Measurements from ENCODE around the gene C12orf57.
"Not testable (repeated sequence)": the region's sequence is repeated elsewhere in the genome, so short reads cannot be mapped to it uniquely, and the experiment has no call there.

The C12orf57 gene, protein sequence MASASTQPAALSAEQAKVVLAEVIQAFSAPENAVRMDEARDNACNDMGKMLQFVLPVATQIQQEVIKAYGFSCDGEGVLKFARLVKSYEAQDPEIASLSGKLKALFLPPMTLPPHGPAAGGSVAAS

DNA sequence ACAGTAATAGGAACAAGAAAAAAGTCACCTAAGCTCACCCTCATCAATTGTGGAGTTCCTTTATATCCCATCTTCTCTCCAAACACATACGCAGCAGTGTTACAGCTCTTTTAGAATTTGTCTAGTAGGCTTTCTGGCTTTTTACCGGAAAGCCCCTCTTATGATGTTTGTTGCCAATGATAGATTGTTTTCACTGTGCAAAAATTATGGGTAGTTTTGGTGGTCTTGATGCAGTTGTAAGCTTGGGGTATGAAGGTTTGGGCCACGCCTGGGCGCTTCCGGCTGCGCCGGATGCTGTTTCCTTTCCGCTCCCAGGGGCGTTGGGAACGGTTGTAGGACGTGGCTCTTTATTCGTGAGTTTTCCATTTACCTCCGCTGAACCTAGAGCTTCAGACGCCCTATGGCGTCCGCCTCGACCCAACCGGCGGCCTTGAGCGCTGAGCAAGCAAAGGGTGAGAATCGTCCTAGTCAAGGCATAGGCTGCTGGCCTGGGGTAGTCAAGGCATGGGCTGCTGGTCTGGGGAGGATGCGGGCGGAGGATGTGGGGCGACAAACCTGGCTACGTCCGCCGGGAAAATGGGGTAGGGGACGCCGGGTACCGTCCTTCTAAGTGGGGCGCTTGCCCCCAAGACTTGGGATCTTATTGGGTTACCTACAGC, at the start of gene C12orf57, which contains the start of gene RNU7-1:
Gene C12orf57 (plus strand): TSS at position 301 of the 659 bp plus-strand sequence. CDS start 100 bp downstream, at position 401.
Gene RNU7-1 (plus strand): TSS at position 95 of the 659 bp plus-strand sequence.
- Mint-ChIP-seq H3K27ac (peak within 1 kb of the TSS; percentile 96), H3K27me3 (no peaks in the 10 kb centered on the region), H3K4me1 (peaks cover 65% of the 10 kb centered on the region), H3K4me3 (peak within 1 kb of the TSS; percentile 84), H3K9me3 (no peaks in the 10 kb centered on the region), H3K36me3 (peaks cover 12% of the 10 kb centered on the region)
- CTCF ChIA-PET: interaction anchor here (0.7 to 16.3 kb wide), 18 partner anchors 9 to 168 kb away, joined by 3 to 491 read pairs (median 5); partner anchors contain the start of genes ATN1, C1R, LPCAT3 and SPSB2
- DNase-seq: peak; percentile 87

DNA sequence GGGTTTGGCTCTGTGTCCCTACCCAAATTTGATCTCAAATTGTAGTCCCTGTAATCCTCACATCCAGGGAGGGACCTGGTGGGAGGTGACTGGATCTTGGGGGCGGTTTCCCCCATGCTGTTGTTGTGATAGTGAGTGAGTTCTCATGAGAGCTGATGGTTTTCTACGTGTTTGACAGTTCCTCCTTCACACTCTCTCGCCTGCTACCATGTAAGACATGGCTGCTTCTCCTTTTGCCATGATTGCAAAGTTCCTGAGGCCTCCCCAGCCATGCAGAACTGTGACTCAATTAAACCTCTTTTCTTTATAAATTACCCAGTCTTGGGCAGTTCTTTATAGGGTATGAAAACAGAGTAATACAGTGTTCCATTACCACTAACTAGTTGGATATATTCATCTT, 49.5 kb upstream of the C12orf57 start:
- H3K4me3 Mint-ChIP-seq: no peak overlapping the region
- H3K36me3 Mint-ChIP-seq: peaks cover 4% of the 10 kb centered on the region
- H3K4me1 Mint-ChIP-seq: peaks cover 27% of the 10 kb centered on the region
- no peaks in the 10 kb centered on the region for H3K9me3 Mint-ChIP-seq
- CTCF ChIA-PET: interaction anchor here (0.7 kb wide), 1 partner anchor 25 kb away, joined by 3 read pairs; no protein-coding TSS in a partner anchor
- H3K27ac Mint-ChIP-seq: no peak overlapping the region
- peaks cover 4% of the 10 kb centered on the region for H3K27me3 Mint-ChIP-seq
- no peak for DNase-seq

DNA sequence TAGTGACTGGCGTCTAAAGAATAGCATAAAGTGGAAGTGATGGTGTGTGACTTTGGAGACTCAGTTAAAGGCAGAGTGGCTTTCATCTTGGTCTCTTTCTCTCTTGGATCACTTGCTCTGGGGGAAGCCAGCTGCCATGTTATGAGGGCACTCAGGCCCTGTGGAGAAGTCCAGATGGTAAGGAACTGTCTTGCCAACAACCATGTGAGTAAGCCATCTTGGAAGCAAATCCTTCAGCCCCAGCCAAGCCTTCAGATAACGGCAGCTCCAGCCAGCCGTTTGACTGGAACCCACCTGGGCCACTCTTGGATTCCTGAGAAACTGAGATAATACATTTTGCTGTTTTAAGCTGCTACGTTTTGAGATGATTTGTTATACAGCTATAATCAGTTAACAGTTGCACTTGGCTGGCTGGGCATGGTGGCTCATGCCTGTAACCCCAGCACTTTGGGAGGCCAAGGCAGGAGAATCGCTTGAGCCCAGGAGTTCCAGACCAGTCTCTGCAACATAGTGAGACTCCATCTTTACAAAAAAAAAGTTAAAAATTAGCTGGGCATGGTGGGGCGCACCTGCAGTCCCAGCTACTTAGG, 46.9 kb upstream of the C12orf57 start:
- H3K27ac Mint-ChIP-seq: no peak overlapping the region
- H3K36me3 Mint-ChIP-seq: peaks cover 2% of the 10 kb centered on the region
- CTCF ChIA-PET: interaction anchor here (1.1 kb wide), 1 partner anchor 25 kb away, joined by 4 read pairs; no protein-coding TSS in a partner anchor
- H3K4me1 Mint-ChIP-seq: peaks cover 10% of the 10 kb centered on the region
- no peak overlapping the region for H3K4me3 Mint-ChIP-seq
- peaks cover 5% of the 10 kb centered on the region for H3K27me3 Mint-ChIP-seq
- no peaks in the 10 kb centered on the region for H3K9me3 Mint-ChIP-seq
- DNase-seq: no peak

DNA sequence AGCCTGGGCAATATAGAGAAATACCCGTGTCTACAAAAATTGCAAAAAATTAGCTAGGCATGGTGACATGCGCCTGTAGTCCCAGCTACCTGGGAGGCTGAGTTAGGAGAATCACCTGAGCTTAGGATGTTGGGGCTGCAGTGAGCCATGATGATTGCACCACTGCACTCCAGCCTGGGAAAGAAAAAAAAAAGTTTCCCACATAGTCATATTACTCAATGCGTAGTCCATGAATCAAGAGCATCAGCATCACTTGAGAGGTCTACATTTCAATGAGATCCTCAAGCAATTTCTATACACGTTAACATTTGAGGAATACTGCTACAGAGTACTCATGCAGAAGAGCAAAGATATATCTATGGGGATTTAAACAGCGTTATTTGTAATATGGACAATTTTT, 44.4 kb upstream of the C12orf57 start:
- Mint-ChIP-seq H3K4me3 (no peak overlapping the region), H3K9me3 (no peaks in the 10 kb centered on the region), H3K27me3 (peaks cover 5% of the 10 kb centered on the region), H3K36me3 (no peaks in the 10 kb centered on the region), H3K27ac (no peak overlapping the region), H3K4me1 (peaks cover 3% of the 10 kb centered on the region)
- no peak for DNase-seq
- CTCF ChIA-PET: interaction anchor here (0.9 to 1.5 kb wide), 4 partner anchors 8 to 45 kb away, joined by 3 to 5 read pairs (median 3); partner anchors contain the start of genes C12orf57, RNU7-1 and SPSB2

DNA sequence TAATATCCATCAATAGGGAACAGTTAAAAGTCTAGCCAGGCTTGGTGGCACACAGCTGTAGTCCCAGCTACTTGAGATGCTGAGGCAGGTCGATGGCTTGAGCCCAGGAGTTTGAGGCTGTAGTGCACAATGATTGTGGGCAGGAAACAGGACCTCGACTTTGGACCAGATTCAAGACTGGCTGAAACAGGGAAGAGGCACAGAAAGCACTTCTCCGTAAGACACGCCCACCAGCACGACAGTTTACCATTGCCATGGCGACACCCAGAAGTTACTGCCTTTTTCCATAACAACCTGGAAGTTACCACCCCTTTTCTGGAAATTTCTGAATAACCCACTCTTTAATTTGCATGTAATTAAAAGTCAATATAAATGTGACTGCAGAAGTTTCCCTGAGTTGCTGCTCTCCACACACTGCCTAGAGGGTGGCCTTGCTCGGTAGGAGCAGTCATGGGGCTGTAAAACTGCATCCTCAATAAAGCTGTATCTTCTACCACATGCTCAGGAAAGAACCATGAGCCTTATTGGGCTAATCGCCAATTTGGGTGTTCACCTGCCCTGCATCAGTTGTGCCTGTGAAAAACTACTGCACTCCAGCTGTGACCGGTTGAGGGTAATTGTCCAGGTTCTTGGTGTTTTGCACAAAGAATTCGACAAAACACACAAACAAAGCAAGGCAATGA, 43.8 kb upstream of the C12orf57 start:
- H3K4me1 Mint-ChIP-seq: peaks cover 3% of the 10 kb centered on the region
- H3K27ac Mint-ChIP-seq: no peak overlapping the region
- peaks cover 5% of the 10 kb centered on the region for H3K27me3 Mint-ChIP-seq
- CTCF ChIA-PET: interaction anchor here (0.9 to 1.5 kb wide), 3 partner anchors 9 to 27 kb away, joined by 3 to 5 read pairs (median 3); partner anchors contain the start of gene SPSB2
- H3K9me3 Mint-ChIP-seq: no peaks in the 10 kb centered on the region
- no peak overlapping the region for H3K4me3 Mint-ChIP-seq
- DNase-seq: no peak
- no peaks in the 10 kb centered on the region for H3K36me3 Mint-ChIP-seq

DNA sequence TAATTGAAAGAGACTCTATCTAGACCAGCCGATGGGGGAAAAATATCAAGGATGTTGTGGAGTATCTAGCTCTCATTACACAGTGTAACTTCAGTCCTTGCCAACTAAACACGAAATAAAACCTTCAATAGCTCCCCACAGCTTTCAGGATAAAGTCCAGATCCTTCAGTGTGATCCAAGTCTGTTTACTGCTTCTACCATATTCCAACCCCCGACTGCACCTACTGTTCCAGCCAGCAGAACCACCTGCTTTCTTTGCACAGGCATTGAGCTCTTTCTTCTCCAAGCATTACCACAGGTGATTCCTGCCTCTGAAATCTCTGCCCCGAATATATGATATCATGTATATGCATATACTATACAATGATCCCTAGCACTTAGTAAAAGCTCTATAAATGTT, 41.4 kb upstream of the C12orf57 start:
- no peak overlapping the region for H3K27ac Mint-ChIP-seq
- no peaks in the 10 kb centered on the region for H3K9me3 Mint-ChIP-seq
- peaks cover 3% of the 10 kb centered on the region for H3K4me1 Mint-ChIP-seq
- H3K27me3 Mint-ChIP-seq: peaks cover 10% of the 10 kb centered on the region
- CTCF ChIA-PET: interaction anchor here (1.0 to 1.6 kb wide), 5 partner anchors 11 to 207 kb away, joined by 3 to 5 read pairs (median 3); partner anchors contain the start of genes C12orf57, C1RL, RNU7-1 and SPSB2
- no peak overlapping the region for H3K4me3 Mint-ChIP-seq
- no peaks in the 10 kb centered on the region for H3K36me3 Mint-ChIP-seq
- no peak for DNase-seq

DNA sequence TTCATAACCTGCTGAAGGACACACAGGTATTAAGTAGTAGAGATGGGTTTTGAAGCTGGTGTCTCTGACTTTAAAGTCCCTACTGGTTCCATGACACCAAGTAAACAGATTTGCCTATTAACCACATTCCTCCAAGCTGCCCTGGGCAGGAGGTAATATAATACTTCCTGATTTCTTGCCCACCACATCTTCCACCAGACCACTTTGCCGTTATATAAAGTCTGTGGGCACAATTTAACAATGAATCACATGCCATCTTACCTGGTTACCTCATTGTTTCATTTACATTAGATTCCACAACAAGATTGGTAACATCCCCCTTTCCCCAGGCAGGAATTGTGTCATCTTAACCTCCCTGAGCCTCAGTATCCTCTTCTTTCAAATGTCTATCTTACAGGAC, 40.1 kb upstream of the C12orf57 start:
- no peaks in the 10 kb centered on the region for H3K36me3 Mint-ChIP-seq
- peak overlapping the region; percentile 39 for H3K27ac Mint-ChIP-seq
- CTCF ChIA-PET: no interaction called here
- H3K27me3 Mint-ChIP-seq: peaks cover 14% of the 10 kb centered on the region
- H3K4me3 Mint-ChIP-seq: no peak overlapping the region
- no peak for DNase-seq
- H3K4me1 Mint-ChIP-seq: peaks cover 3% of the 10 kb centered on the region
- H3K9me3 Mint-ChIP-seq: no peaks in the 10 kb centered on the region

DNA sequence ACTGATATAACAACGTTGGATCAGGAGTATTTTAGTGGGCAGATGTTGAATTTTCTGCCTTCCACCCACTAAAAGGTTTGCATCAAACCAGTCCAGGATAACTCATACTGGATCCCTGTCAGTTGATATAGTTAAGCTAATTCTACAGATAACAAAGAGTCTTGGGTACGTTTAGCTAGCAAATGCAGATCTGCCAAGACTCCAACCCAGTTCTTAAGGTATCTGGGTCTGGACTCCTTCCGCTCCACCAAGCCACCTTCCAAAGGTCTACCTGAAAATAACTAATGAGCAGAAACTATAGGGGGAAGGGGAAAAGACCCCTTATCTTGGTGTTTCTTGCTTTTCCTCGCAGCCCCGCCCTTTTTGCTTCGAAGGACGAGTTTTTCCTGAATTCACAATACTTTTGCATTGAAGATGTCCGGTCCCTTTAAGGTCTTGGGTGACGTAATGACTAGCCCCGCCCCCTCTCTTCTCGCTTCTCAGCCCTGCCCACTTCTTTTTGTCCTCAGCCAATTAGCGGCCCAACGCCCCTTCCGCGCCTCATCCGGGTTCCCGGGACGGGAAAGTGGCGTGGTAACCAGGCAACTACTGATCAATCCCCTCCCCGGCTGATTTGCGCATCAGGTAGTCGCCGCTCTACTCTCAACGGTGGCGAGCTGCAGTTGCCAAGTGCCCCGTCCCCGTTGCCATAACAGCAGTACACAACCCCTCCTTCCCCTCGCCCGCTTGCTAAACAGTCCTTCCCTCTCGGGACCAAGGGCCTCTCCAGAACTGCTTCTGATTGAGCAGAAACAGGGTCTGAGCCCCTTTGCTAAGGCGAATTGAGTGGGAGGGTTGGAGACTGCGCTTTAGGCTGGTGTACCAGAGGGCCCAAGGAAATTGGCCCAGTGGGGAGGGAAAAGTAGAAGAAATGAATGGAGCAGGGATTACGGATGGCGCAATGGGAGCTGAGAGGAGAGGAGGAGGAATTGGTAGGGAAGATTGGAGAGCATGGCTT, 39.2 kb upstream of the C12orf57 start, which contains the start of gene LRRC23:
Gene LRRC23 (plus strand): TSS at position 543 of the 997 bp plus-strand sequence. CDS start 812 bp downstream, outside the sequence.
- Mint-ChIP-seq H3K36me3 (no peaks in the 10 kb centered on the region), H3K27ac (peak within 1 kb of the TSS; percentile 39), H3K27me3 (peaks cover 9% of the 10 kb centered on the region), H3K9me3 (no peaks in the 10 kb centered on the region), H3K4me3 (no peak within 1 kb of the TSS), H3K4me1 (peaks cover 3% of the 10 kb centered on the region)
- peak; percentile 99 for DNase-seq
- CTCF ChIA-PET: interaction anchor here (0.9 kb wide), 1 partner anchor 10 kb away, joined by 3 read pairs; the partner anchor contains the start of gene ENO2

DNA sequence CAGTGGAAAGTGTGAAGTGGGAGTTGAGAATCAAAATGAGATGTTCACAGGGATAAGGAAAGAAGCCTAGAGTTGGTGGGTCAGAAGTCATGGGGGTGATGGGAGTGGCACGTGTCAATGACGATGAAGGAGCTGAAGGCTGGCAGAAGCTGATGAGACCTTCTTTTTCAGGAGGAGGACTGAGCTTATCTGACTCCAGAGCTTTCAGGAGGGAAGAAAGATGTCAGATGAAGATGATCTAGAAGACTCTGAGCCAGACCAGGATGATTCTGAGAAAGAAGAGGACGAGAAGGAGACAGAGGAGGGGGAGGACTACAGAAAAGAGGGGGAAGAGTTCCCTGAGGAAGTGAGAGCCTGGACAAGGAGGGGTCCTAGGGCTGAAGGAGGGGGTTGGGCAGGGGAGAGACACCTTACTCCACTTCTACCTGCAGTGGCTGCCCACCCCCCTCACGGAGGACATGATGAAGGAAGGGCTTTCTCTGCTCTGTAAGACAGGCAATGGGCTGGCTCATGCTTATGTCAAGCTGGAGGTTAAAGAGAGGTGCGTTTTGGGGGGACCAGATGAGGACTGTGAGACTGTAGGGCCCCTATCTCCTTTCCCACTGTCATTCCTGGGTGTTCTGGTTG, 38.3 kb upstream of the C12orf57 start:
- H3K27ac Mint-ChIP-seq: no peak overlapping the region
- DNase-seq: no peak
- no peak overlapping the region for H3K4me3 Mint-ChIP-seq
- CTCF ChIA-PET: interaction anchor here (0.6 to 1.1 kb wide), 3 partner anchors 9 to 276 kb away, joined by 3 read pairs; partner anchors contain the start of gene ENO2
- no peaks in the 10 kb centered on the region for H3K36me3 Mint-ChIP-seq
- H3K27me3 Mint-ChIP-seq: peaks cover 9% of the 10 kb centered on the region
- no peaks in the 10 kb centered on the region for H3K9me3 Mint-ChIP-seq
- H3K4me1 Mint-ChIP-seq: no peaks in the 10 kb centered on the region

DNA sequence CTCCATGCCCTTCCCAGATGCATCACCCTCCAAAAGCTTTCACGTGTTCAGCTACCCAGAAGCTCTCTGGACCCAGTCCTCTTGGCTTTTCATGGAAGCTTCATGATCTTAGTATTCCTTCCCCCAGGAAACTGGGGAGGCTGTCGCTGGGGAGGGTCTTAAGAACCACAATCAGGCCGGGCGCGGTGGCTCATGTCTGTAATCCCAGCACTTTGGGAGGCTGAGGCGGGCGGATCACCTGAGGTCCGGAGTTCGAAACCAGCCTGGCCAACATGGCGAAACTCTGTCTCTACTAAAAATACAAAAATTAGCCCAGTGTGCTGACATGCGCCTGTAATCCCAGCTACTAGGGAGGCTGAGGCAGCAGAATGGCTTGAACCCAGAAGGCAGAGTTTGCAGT, 35.7 kb upstream of the C12orf57 start:
- not testable (repeated sequence) for H3K4me3 Mint-ChIP-seq, H3K4me1 Mint-ChIP-seq, H3K9me3 Mint-ChIP-seq, DNase-seq, H3K36me3 Mint-ChIP-seq, H3K27ac Mint-ChIP-seq
- CTCF ChIA-PET: interaction anchor here (0.9 to 2.5 kb wide), 2 partner anchors 35 to 39 kb away, joined by 4 to 9 read pairs; partner anchors contain the start of gene SPSB2
- H3K27me3 Mint-ChIP-seq: peaks cover 17% of the 10 kb centered on the region

DNA sequence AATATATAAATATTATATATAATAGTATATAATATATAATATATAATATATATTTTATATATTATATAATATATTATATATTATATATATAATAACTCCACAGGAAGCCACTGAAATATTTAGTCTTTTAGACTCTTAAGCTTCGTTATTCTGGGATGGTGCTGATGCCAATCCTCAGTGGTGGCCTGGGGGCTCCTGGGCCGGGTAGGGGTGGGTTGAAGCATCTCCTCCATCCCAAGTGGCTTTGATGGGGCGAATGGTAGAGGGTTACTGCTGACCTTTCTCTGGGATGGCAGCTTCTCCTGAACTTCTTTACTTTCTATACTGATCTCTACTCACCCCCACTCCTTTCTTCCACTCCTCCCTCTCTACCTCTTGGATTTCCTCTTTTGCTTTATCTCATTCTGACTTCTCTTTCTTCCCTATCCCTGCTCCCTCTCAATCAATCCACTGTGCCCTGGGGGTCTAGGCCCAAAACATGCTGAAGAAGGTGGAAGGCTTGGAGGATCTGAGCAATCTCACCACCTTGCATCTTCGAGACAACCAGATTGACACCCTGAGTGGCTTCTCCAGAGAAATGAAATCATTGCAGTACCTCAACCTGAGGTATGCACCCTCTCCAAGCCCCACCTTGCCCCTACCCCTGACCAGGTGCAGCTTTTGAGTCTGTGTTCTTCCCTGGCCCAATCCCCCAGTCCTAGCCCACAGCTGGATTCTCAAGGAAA, 34.2 kb upstream of the C12orf57 start:
- Mint-ChIP-seq H3K4me1 (peaks cover 18% of the 10 kb centered on the region), H3K27ac (no peak overlapping the region)

More for the DNA sequence above, 34.2 kb upstream of the C12orf57 start:
- Mint-ChIP-seq H3K27me3 (peaks cover 17% of the 10 kb centered on the region), H3K36me3 (no peaks in the 10 kb centered on the region), H3K9me3 (no peaks in the 10 kb centered on the region), H3K4me3 (no peak overlapping the region)
- CTCF ChIA-PET: interaction anchor here (1.4 to 1.7 kb wide), 2 partner anchors 14 to 37 kb away, joined by 3 to 5 read pairs; no protein-coding TSS in a partner anchor
- DNase-seq: no peak
